Sigmoid colon (tissue), 4 donors: ENCODE measurements around the gene ZNF891.

ENCODE experiments used
- POLR2AphosphoS5 ChIP-seq, 4 donors: sonication (generic); formaldehyde crosslinking; IDR thresholded peaks; one replicate each; pipeline ENCODE4 v1.6.1; 2017; ENCODE audit warnings: antibody characterized with exemption in 4 of 4
- TF ChIP-seq, protein P1 (sequence below), 4 experiments: fragments of 450-650 bp in 3 of 4; fragments of 200-600 bp in 1 of 4; IDR thresholded peaks; one replicate each; pipeline ENCODE4 v1.5.1; 2016 to 2019; ENCODE audit warnings: antibody characterized with exemption in 4 of 4, mild to moderate bottlenecking in 3 of 4, moderate library complexity in 2 of 4

DNA sequence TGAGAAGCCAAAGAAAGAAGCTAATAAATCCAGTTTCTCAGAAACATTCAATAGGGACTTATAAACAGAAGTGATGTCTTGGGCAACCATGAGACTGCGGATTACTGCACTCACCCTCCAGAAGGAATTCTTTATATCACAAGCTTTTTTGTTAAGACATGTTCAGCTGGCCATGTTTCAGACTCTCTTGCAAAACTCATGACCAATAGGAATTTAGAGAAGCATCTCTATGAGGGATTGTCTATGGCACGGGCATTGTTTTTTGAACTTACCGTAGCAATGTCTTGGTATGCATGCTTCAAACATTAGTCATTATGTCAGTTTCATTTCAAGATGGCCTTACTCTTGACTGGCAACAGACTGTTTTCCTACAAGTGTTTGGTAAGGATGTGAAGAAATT is 35.7 kb upstream of the ZNF891 start:
- TF ChIP-seq, protein P1, sequence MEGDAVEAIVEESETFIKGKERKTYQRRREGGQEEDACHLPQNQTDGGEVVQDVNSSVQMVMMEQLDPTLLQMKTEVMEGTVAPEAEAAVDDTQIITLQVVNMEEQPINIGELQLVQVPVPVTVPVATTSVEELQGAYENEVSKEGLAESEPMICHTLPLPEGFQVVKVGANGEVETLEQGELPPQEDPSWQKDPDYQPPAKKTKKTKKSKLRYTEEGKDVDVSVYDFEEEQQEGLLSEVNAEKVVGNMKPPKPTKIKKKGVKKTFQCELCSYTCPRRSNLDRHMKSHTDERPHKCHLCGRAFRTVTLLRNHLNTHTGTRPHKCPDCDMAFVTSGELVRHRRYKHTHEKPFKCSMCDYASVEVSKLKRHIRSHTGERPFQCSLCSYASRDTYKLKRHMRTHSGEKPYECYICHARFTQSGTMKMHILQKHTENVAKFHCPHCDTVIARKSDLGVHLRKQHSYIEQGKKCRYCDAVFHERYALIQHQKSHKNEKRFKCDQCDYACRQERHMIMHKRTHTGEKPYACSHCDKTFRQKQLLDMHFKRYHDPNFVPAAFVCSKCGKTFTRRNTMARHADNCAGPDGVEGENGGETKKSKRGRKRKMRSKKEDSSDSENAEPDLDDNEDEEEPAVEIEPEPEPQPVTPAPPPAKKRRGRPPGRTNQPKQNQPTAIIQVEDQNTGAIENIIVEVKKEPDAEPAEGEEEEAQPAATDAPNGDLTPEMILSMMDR (IDR thresholded peaks at IDR 0.05) = no peak
- TF ChIP-seq POLR2AphosphoS5 (IDR thresholded peaks at IDR 0.05) = no peak
